ENCODE results near the gene EMC10. TPM values are rescaled to one million over a fixed set of nuclear protein-coding genes. Genes with fewer than 3 reads are reported as not detected.
A peak's percentile ranks its signal among the peaks of the same experiment; 100 is the strongest.

Gene EMC10
- total RNA-seq, 1 donor from 2014 or later = 53.4 TPM

DNA sequence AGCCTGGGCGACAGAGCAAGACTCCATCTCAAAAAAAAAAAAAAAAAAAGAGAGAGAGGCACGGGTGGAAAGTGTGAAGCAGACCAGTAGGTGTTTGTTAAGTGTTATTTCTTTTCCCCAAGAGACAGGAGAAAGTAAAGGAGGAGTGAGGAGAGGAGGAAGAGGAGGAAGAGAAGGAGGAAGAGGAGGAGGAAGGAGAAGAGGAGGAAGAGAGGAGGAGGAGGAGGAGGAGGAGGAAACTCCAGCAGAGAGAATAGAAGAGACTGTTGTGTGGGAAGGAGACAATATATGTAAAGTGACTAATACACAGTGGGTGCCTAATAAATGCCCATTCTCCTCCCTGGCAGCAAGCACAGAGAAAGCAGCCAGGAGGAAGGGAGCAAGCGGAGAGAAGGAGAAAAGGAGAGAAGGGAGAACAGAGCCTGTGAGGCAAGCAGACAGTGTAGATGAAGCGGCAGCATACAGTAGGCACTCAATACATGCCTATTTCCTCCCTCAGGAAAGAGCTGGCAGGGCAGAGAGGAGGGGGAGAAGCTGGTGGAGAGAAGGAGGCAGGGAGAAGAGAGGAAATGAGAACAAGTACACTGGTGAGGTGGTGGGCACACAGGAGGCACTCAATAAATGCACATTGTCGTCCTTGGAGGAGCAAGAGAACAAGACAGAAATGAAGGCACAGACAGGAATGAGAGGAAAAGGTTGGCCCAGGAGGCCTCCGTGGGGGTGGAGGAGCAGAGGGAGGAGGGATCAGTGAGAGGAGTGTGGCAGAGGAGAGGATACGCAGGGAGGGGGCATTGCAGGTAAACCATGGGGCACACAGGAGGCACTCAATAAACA lies 18.1 kb downstream of the EMC10 start:
- DNase-seq (ENCODE audit: low spot score in 2 of 2) (no peak), FAIRE-seq (no peak)

DNA sequence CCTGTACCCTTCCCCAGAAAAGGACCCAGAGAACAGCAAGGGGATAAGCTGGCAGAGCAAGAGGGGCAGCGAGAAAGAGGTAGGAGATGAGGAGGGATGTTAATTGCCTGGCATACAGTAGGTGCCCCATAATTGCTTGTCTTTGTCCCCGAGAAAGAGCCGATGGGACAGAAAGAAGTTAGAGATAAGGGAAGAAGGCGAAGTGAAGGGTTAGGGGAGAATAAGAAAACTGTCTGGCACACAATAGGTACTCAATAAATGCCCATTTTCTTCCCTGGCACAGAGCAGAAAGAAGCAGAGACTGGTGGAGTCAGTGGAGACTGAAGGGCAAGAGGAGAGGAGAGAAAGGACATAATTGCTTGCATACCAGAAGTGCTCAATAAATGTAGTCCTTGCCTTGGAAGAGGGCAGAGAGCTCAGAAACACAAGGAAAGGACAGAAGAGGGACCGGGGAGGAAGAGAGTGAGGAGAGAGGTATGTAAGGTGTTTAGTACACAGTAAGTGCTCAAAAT lies 18.8 kb downstream of the EMC10 start:
- DNase-seq (ENCODE audit: low spot score in 2 of 2) (no peak), FAIRE-seq (no peak)

DNA sequence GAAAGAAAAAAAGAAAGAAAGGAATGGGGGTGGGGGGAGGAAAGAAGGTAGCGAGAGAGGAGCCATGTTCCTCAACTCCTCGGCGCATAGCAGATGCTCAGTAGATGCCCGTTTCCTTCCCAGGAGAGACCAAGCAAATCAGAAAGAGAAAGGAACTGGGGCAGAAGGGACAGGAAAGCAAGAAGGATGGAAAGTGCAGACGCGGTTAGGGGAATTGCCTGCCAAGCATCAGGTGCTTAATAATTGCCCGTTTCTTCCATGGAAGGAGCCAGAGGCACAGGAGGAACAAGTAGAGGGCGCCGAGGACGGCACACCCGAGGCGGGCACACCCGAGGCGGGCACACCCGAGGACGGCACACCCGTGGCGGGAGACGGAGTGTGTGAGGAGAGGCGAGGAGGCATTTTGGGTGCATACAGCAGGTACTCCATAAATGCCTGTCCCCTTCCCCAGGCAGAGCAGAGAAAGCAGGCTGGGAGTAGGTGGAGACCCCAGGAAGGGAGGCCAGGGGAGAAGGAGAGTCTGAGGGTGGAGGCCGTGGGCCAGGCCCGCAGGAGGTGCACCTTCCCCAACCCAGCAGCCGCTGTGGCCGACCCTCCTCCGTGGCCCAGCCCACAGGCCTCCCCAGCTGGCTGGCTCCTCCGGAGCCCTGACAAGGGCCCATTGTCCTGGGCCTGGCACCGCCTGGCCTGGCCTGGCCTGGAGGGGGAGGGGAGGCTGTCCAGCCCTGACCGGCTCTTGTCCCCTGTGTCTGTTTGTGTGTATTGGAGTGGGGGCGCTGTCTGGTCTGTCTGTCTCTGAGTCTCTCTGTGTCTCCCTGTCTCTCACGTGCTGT lies 20.1 kb downstream of the EMC10 start:
- DNase-seq (ENCODE audit: low spot score in 2 of 2) (peak; percentile 82), FAIRE-seq (no peak)

DNA sequence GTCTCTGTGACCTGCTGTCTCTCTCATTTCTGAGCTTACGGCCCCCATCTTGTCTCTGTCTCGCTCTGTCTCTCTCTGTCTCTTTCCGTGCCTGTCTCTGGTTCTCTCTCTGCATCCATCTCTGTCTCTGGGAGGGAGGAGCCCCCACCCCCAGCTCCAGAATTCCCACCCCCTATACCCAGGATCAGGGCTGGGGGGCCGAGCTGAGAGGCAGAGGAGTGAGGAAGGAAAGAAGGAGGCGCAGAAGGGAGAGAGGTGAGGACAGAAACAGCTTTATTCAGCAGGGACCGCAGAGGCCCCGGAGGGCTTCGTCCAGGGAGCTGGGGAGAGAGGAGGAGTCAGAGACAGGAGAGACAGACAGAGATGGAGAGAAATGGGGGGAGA lies 20.7 kb downstream of the EMC10 start:
- DNase-seq (ENCODE audit: low spot score in 2 of 2) (no peak), FAIRE-seq (no peak)

DNA sequence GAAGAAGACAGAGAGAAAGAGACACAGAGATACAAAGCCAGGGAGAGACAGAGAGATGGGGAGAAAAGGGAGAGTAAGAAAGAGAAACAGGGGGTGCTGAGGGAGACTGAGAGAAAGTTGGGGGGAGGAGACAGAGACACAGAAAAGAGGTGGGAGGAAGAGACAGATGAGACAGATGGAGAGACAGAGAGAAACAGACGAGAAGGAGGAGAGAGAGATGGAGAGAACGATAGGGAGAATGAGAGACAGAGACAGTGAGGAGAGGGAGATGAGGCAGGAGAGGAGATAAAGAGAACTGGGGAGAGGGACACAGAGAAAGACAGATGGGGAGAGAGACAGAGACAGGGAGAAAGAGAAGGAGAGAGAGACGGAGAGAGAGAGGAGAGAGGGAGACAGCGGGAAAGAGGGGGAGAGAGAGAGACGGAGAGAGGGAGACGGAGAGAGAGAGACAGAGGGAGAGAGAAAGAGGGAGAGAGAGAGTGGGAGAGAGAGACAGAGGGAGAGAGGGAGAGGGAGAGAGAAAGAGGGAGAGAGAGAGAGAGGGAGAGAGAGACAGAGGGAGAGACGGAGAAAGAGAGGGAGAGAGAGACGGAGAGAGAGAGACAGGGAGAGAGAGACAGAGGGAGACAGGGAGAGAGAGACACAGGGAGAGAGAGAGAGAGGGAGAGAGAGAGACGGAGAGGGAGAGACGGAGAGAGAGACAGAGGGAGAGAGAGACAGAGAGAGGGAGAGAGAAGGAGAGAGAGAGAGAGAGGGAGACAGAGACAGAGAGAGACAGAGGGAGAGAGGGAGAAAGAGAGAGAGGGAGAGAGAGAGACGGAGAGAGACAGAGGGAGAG lies 22.1 kb downstream of the EMC10 start:
- FAIRE-seq = no peak

DNA sequence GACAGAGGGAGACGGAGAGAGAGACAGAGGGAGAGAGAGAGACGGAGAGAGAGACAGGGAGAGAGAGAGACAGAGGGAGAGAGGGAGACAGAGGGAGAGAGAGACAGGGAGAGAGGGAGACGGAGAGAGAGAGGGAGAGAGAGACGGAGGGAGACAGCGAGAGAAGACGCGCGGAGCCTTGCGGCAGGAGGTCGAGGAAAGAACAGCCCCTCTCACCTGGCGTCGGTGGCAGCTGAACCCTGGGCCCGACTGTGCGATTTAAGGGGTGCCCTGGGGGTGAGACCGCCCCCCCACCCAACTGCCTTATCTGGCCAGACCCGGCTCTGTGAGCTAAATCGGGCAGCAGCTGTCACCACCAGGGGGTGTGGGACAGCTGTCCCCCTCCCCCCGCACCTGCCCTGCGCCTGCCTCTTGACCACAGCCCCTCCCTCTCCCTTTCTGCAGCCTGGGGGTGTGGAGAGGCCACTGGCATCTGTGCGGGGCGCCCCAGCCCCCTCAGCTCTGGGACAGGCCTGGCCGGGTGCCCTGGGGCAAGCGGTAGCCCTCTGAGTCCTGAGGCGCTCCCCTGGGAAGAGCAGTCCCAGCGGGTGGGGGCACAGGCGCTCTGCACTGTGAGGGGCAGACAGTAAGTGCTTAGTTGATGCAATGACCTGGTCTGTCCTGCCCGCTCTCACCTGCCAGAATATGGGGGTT lies 23.9 kb downstream of the EMC10 start:
- FAIRE-seq (no peak), DNase-seq (ENCODE audit: low spot score in 2 of 2) (no peak)

More for the DNA sequence above, 22.1 kb downstream of the EMC10 start:
- DNase-seq (ENCODE audit: low spot score in 2 of 2) = no peak

DNA sequence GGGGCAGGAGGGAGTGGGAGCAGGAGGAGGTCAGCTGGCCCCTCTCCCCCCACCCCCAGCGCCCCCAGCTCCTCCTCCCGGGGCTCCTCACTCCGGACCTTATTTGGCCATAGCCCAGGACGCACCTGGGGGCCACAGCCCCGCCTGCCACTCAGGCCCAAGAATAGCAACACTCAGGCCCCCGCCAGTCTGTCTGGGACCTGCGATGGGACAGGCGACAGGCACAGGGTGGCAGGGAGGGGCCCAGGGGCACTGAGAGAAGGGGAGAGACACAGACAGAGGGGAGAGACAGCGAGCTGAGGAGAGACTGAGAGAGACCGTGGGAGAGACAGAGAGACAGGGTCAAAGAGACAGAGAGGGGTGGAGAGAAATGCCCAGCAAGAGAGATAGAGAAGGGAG lies 24.4 kb downstream of the EMC10 start:
- no peak for DNase-seq (ENCODE audit: low spot score in 2 of 2)
- FAIRE-seq = no peak

DNA sequence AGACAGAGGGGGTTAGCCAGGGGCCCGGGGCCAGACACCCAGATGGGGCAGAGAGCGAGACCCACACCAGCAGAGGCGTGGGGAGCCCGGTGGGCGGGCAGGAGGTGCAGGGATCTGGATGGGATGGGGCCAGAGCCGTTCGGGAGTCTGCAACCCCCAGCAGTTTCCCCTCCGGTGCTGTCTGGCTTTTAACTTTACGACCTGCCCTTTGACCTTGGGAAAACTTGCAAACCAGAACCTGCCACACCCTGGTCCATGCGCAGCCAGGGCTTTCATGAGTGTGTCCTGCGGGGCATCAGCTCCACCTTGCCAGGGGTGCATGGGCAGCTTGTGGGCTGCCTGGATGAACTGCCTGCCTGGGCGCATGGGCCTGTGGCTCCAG lies 24.9 kb downstream of the EMC10 start:
- no peak for DNase-seq (ENCODE audit: low spot score in 2 of 2)
- no peak for FAIRE-seq

DNA sequence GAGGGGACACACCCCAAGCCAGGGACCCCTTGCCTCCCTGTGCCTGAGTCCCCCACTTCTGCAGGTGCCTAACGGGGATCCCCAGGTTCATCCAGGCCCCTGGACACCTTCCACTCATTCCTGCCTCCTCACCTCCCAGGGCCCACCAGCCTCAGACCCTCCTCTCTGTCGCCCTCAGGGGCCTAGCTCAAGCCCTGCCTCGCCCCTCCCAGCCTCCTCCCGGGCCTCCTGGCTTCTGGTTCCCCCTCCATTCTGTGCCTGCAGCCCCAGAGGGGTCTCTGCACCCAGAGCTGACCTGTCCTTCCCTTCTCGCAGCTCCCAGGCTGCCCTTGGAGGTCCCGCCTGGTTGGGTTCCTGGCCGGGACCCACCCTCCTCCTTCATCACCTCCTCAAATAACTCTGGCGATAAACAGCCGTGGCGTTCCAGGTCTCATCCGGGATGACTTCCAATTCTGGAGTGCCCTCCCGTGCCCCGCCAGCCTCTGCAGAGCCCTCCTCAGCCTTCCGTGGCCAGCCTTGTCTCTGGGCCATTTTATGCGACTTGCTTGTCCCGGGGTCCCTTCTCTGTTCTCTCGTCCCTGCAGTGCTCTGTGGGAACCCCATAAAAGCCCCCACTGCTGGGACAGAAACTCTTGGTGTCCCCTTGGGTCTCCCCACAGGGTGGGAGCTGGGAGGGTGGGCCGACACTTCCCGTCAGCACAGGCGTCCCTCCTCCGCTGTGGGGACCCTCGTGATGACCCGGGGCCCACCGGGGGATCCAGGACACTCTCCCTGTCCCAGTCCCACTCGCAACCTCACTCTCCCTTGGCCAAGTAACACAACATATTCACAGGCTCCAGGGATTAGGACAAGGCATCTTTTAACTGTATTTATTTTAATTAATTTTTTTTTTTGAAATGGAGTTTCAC lies 25.5 kb downstream of the EMC10 start:
- DNase-seq (ENCODE audit: low spot score in 2 of 2) (no peak), FAIRE-seq (no peak)

DNA sequence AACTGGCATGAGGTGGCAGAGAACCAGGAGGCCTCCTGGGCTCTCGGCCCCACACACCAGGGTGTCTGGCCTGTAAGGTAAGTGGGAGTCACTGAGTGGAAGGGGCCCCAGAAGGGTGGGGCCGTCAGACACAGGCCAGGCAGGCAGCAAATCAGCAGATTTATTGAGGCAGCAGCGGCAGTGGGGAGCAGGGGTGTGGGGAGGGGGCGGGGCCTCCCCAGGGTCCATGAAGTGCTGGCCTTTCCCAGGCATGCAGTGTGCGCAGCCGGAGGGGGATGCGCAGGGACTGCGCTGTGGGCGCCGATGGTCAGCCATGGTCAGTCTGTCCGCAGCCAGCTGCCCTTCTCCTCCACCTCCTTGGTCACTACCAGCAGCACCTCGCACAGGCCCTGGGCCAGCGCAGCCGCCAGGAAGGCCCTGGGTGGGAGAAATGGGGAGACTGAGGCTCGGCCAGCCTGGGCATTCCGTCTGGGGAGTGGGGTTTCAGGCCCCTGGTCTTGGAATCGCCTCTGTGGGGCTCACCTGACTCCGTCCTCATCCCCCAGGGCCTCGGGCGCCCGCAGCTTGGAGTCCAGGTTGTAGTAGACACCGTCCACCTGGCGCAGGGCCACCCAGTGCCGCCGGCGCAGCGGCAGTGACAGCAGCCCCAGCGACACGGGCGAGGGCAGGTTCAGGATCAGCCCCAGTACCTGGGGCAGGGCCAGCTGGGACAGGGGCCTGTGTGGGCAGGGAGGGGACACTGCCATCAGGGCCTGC lies 29.7 kb downstream of the EMC10 start:
- no peak for DNase-seq (ENCODE audit: low spot score in 2 of 2)
- FAIRE-seq = no peak

DNA sequence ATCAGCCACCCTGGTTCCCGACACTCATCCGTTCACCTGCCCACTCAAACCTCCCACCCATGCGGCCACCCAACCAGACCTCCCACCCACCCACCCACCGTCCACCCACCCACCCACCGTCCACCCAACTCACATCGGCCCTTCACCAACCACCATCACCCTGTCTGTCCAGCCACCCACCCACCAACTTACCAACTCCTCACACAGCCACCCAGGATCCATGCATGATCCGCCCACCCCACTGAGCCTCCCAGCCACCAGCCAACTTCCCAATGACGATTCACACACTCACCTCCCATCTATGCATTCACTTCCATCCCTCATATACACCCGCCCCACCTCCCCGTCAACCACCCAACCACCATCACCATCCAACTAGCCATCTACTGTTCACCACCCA lies 30.4 kb downstream of the EMC10 start:
- no peak for DNase-seq (ENCODE audit: low spot score in 2 of 2)
- FAIRE-seq = no peak

DNA sequence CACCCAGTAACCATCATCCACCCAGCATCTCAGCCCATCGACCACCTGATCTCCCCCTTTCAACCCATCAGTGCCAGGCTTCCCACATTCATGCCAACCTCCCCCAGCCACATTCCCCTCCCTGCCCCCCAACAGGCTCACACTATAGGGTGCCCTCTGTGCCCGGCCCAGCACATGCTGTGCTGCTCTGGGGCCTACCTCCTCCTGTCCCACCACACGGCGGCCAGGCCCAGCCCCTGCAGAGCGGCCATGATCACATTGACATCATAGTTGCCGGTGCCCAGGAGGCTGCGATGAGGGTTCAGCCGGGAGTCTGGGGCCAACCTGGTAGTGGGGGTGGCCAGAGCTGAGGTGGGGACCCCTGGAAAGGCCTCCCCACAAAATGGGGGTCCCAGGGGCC lies 31.1 kb downstream of the EMC10 start:
- DNase-seq (ENCODE audit: low spot score in 2 of 2) (no peak), FAIRE-seq (no peak)

DNA sequence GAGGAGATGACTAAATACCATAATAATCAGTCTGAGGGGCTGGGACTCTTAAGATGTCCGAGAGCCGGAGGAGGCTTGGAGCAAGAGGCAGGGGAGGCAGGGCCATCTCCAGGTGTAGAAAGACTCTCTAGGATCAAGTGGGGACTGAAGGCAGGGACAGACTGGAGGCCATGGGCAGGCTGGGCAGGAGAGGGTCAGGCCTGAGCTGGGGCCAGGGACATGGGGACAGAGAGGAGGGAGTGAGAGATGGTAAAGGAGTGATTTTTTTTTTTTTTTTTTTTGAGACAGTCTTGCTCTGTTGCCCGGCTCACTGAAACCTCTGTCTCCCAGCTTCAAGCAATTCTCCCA lies 32.5 kb downstream of the EMC10 start:
- no peak for FAIRE-seq
- DNase-seq (ENCODE audit: low spot score in 2 of 2) = no peak

DNA sequence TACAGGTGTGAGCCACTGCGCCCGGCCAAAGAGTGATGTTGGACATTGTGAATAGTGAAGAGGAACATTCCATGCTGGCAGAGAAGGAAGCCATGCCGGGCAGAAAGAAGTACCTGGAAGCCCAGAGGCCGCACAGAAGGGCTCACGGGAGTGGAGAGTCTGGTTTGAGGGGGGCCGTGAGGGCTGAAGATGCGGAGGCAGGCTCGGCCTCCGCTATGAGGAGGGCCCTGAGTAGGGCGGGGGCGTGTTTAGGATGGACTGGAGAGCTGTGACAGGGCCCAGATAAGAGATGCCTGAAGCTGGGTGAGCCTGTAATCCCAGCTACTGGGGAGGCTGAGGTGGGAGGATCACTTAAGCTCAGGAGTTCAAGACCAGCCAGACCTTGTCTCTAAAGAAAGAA lies 33.1 kb downstream of the EMC10 start:
- FAIRE-seq (no peak), DNase-seq (ENCODE audit: low spot score in 2 of 2) (no peak)

DNA sequence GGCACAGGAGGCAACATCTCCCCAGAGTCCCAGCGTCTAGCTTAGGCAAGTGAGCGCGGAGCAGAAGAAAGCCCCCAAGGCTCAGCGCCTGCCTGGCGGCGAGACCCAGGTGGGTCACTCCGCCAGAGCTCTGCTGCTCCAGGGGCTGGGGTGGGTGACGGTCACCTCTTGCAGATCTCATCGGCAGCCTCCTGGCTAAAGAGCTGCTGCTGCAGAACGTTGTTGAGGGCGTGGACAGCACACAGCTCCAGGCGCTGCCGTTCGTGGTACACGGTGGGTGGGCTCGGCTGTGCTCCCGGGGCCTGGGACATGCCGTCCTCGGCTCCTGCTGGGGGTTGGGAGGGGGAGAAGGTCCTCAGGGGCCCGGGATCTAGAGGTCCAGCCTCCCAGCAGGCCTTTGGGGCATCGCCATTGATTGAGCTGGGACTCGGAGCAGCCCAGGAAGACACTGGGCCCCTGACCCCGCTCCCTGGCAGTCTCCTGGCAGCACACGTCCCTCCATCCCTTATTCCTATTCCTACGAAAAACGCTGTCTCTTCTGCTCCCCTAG lies 33.9 kb downstream of the EMC10 start:
- FAIRE-seq (no peak), DNase-seq (ENCODE audit: low spot score in 2 of 2) (peak in 1 of 2 donors; percentile 61)

DNA sequence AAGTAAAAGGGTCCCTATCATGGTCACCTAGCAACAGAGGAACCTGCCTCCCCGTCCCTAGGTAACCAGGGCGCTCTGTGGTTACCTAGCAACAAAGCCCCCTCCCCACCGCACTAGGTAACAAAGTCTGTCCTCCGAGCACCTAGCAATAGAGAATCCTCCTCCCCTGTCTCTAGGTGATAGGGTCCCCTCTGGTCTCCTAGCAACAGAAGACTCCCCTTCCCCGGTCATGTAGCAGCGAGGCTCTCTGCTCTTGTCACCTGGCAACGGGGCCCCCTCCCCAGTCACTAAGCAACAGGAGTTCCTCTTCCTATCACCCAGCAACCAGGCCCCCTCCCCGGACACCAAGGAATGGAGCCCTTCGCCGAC lies 34.4 kb downstream of the EMC10 start:
- FAIRE-seq = no peak
- DNase-seq (ENCODE audit: low spot score in 2 of 2) = peak in 1 of 2 donors; percentile 47

DNA sequence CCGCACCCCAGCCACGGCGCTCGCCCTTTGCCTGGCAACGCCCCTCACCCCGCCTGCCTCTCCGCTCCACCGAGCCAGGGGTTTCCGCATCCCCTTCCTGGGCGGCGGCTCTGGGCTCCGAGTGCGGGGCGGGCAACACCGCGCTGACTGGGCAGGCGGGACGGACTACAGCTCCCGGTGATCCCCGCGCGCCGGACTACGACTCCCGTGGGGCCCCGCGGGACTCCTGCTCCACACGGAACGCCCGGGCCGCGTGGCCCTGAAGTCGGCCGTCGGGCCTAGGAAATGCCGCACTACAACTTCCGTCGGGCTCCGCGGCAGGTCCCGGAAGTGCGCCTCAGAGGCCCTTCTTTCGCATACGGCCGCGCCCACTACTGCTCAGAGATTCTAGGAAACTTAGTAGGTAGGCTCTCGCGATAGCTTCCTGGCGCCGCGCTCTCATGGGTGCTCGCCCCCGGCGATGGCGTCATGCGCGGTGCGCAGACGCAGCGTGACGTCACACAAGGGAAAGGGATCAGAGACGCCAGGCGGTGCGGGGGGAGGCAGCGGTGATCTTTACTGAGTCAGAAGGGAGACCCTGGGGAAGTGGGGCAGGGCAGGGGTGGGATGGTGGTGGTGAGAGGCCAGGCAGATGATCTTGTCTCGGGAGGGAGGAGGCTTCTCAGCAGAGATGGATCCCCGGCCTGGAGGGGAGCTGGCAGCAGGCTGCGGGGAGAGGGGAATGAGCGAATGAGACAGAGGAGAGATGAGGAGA lies 34.9 kb downstream of the EMC10 start, which contains the start of gene JOSD2:
Gene JOSD2, minus strand, starts transcription at position 123 of the 754 bp plus-strand sequence. CDS start 760 bp downstream, outside the sequence.
- FAIRE-seq = peak; percentile 80
- DNase-seq (ENCODE audit: low spot score in 2 of 2) = peak; percentile 97 to 98
